Measurements from ENCODE around the gene UBE2F. TPM values are rescaled to one million over a fixed set of nuclear protein-coding genes. Genes with fewer than 3 reads are reported as not detected.

The UBE2F gene
- total RNA-seq, 1 experiment from 2014 or later: 103 TPM

DNA sequence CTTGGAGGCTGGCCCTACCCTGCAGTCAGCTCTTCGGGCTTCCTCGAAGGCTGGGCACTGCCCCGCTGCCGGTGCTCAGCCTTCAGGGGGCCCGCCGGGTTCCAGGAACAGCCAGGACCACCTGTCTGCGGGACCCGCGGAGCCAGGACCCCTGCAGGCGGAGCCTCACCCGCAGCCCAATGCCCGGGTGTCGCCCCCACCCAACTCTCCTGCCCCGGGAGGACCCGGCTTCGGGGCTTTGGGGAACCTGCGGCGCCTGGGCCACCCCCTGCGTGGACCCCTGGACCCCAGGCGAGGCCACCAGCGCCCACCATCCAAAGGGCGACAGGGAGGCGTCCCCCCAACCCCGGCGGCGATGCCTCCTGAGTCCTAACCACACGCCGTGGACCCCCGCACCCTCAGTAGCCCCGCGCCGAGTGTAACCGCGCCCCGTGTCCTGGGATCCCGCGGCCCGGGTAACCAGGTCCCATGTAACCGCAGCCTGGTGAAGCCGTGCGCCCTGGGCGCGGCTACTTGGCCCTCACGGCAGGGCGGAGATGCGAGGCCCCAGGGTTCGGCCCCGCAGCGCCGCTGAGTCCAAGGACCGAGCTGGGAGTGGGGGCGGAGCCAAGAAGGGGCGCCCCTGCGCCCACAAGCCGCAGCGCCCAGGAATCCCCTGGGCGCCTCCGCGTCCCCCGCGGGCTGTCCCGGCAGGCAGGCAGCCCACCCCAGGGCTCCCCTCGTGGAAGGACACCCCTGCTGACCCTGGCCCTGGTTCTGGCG lies 11.0 kb upstream of the UBE2F start:
- Histone ChIP-seq H3K9me3 (ENCODE audit: insufficient read depth, low read depth) (no peaks in the 10 kb centered on the region; the same call in 1 of the 2 replicates), H3K79me2 (ENCODE audit: low read depth) (no peaks in the 10 kb centered on the region), H3K4me1 (replicated peaks; ENCODE audit: insufficient read depth) (no peaks in the 10 kb centered on the region), H3K9me2 (ENCODE audit: insufficient read depth) (no peaks in the 10 kb centered on the region), H3K27me3 (ENCODE audit: insufficient read depth, low read depth) (no peaks in the 10 kb centered on the region), H3K27ac (no peak overlapping the region), H2AFZ (no peak overlapping the region), H3F3A (ENCODE audit: insufficient read depth, low read depth) (peaks cover 9% of the 10 kb centered on the region; the same call in 1 of the 2 replicates), H3K4me2 (no peak overlapping the region), H4K20me1 (ENCODE audit: insufficient read depth) (no peaks in the 10 kb centered on the region), H3K4me3 (no peak overlapping the region), H3K36me3 (ENCODE audit: low read depth) (no peaks in the 10 kb centered on the region)
- intact Hi-C loops (cut with micrococcal nuclease; ENCODE audit: unreplicated experiment): no loop called here
- TF ChIP-seq CTCF (conservative IDR thresholded peaks at IDR 0.05): no peak
- no peak for TF ChIP-seq EZH2 (IDR thresholded peaks at IDR 0.05; ENCODE audit: low read depth)
- no TSS peak for BruUV-seq (replicated peaks)
- DNase-seq: no peak
- CTCF ChIA-PET: no interaction called here
- POLR2A ChIA-PET (ENCODE audit: unreplicated experiment): no interaction called here

DNA sequence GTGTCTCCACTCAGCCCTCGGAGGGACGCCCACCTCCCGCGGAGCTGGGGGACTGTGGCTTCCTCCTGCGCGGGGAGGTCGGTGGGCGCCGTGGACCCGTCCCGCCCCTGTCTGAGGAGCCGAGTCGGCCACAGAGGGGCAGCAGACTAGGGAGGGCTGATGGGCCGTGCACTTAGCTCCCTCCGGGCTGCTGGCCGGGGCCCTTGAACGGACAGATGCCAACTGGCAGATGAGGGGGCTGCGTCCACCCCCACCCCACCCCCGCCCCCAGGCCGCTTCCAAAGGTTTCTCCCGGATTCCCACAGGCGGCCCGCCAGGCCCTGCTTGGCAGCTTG lies 10.4 kb upstream of the UBE2F start:
- H3K4me3 ChIP-seq: no peak overlapping the region
- H3K27ac ChIP-seq: no peak overlapping the region
- intact Hi-C loops (cut with micrococcal nuclease; ENCODE audit: unreplicated experiment): no loop called here
- H3K9me3 ChIP-seq (ENCODE audit: insufficient read depth, low read depth): peaks cover 5% of the 10 kb centered on the region; the same call in 1 of the 2 replicates
- H3K27me3 ChIP-seq (ENCODE audit: insufficient read depth, low read depth): no peaks in the 10 kb centered on the region
- no peaks in the 10 kb centered on the region for H3K9me2 ChIP-seq (ENCODE audit: insufficient read depth)
- no peak overlapping the region for H2AFZ ChIP-seq
- H3K79me2 ChIP-seq (ENCODE audit: low read depth): no peaks in the 10 kb centered on the region
- CTCF ChIA-PET: no interaction called here
- POLR2A ChIA-PET (ENCODE audit: unreplicated experiment): interaction anchor here (0.8 kb wide), 1 partner anchor 936 kb away, joined by 15 read pairs; no protein-coding TSS in a partner anchor
- no peak for TF ChIP-seq CTCF (conservative IDR thresholded peaks at IDR 0.05)
- no peaks in the 10 kb centered on the region for H4K20me1 ChIP-seq (ENCODE audit: insufficient read depth)
- H3K36me3 ChIP-seq (ENCODE audit: low read depth): no peaks in the 10 kb centered on the region
- no peak overlapping the region for H3K4me2 ChIP-seq
- H3K4me1 ChIP-seq (replicated peaks; ENCODE audit: insufficient read depth): no peaks in the 10 kb centered on the region
- peaks cover 9% of the 10 kb centered on the region; the same call in 1 of the 2 replicates for H3F3A ChIP-seq (ENCODE audit: insufficient read depth, low read depth)
- DNase-seq: no peak
- no TSS peak for BruUV-seq (replicated peaks)

DNA sequence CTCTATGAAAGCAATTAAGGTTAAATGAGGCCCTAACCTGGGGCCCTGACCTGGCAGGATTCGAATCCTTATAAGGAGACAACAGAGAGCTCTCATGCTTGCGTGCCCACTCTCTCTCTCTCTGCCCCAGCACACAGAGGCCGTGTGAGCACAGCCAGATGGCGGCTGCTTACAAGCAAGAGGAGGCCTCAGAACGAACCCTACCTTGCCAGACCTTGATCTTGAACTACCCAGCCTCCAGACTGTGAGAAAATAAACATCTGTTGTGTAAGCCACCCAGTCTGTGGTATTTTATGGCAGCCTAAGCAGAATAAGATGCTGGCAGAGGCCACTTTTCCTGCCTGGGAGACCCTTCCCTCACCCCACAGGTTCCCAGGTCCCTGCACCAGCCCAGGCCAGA lies 5.2 kb upstream of the UBE2F start:
- BruUV-seq (replicated peaks): no TSS peak
- Histone ChIP-seq H3K9me2 (ENCODE audit: insufficient read depth) (no peaks in the 10 kb centered on the region), H3K4me3 (no peak overlapping the region), H3K27ac (no peak overlapping the region), H3K36me3 (ENCODE audit: low read depth) (no peaks in the 10 kb centered on the region), H2AFZ (no peak overlapping the region), H4K20me1 (ENCODE audit: insufficient read depth) (no peaks in the 10 kb centered on the region), H3F3A (ENCODE audit: insufficient read depth, low read depth) (peaks cover 28% of the 10 kb centered on the region), H3K4me1 (replicated peaks; ENCODE audit: insufficient read depth) (peaks cover 24% of the 10 kb centered on the region), H3K9me3 (ENCODE audit: insufficient read depth, low read depth) (peaks cover 26% of the 10 kb centered on the region), H3K4me2 (no peak overlapping the region), H3K79me2 (ENCODE audit: low read depth) (no peaks in the 10 kb centered on the region), H3K27me3 (ENCODE audit: insufficient read depth, low read depth) (no peaks in the 10 kb centered on the region)
- TF ChIP-seq CTCF (conservative IDR thresholded peaks at IDR 0.05) (no peak), EZH2 (IDR thresholded peaks at IDR 0.05; ENCODE audit: low read depth) (no peak)
- no peak for DNase-seq
- POLR2A ChIA-PET (ENCODE audit: unreplicated experiment): no interaction called here
- CTCF ChIA-PET: no interaction called here
- intact Hi-C loops (cut with micrococcal nuclease; ENCODE audit: unreplicated experiment): no loop called here
